Measurements from ENCODE around the gene ZNF236. TPM values are rescaled to one million over a fixed set of nuclear protein-coding genes. Genes with fewer than 3 reads are reported as not detected.

ZNF236 gene
- total RNA-seq, 2 donors from 2014 or later, result 8.3 to 29.0 TPM

- no peaks in the 10 kb centered on the region for H3K27me3 ChIP-seq (replicated peaks; ENCODE audit: insufficient read depth)
- no peak overlapping the region for H3K4me3 ChIP-seq
- no peaks in the 10 kb centered on the region for H3K4me1 ChIP-seq (replicated peaks)
- H3K9me3 ChIP-seq, result no peaks in the 10 kb centered on the region
- intact Hi-C loops (cut with DNase I), result loop anchor here (5.0 kb wide), 1 partner anchor 54 kb away; no protein-coding TSS in a partner anchor
- WGBS, result 90% methylated on average over 9 of the region's 9 CpGs
- DNase-seq (ENCODE audit: low spot score), result no peak
- H3K36me3 ChIP-seq, result peaks cover 0 to 4% of the 10 kb centered on the region in 2 donors
- TF ChIP-seq POLR2AphosphoS5 (IDR thresholded peaks at IDR 0.05) (no peak), POLR2A (IDR thresholded peaks at IDR 0.05) (no peak)
- TF ChIP-seq, protein P1, sequence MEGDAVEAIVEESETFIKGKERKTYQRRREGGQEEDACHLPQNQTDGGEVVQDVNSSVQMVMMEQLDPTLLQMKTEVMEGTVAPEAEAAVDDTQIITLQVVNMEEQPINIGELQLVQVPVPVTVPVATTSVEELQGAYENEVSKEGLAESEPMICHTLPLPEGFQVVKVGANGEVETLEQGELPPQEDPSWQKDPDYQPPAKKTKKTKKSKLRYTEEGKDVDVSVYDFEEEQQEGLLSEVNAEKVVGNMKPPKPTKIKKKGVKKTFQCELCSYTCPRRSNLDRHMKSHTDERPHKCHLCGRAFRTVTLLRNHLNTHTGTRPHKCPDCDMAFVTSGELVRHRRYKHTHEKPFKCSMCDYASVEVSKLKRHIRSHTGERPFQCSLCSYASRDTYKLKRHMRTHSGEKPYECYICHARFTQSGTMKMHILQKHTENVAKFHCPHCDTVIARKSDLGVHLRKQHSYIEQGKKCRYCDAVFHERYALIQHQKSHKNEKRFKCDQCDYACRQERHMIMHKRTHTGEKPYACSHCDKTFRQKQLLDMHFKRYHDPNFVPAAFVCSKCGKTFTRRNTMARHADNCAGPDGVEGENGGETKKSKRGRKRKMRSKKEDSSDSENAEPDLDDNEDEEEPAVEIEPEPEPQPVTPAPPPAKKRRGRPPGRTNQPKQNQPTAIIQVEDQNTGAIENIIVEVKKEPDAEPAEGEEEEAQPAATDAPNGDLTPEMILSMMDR (IDR thresholded peaks at IDR 0.05), result no peak
- H3K27ac ChIP-seq, result no peak overlapping the region
These were observed 106.0 kb downstream of the ZNF236 start for GRCh38 chr18:76928179-76928868.

DNA sequence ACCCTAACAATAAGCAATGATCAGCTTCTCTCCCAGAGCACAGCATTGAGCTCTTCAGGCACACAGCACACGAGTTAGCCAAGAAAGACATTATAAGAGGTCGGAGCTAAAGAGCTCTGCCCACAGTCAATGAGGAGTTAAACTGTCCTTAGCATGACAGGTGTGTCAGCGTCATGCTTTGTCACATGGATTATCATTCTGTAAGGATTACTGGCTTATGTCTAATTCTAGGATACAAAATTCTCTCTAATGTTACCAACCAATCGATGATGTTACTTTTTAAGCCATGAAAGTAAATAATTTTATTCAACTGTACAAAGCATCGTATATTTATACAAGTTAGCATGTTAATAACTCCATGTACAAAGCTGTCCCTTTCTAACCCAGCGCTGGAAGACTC lies 108.8 kb downstream of the ZNF236 start:
- no peak for DNase-seq (ENCODE audit: low spot score)
- peaks cover 0 to 4% of the 10 kb centered on the region in 2 donors for H3K36me3 ChIP-seq
- H3K4me1 ChIP-seq (replicated peaks), result no peaks in the 10 kb centered on the region
- no peak overlapping the region for H3K4me3 ChIP-seq
- intact Hi-C loops (cut with DNase I), result no loop called here
- no peak overlapping the region for H3K27ac ChIP-seq
- H3K27me3 ChIP-seq (replicated peaks; ENCODE audit: insufficient read depth), result no peaks in the 10 kb centered on the region
- TF ChIP-seq, protein P1 (IDR thresholded peaks at IDR 0.05), result no peak
- TF ChIP-seq POLR2AphosphoS5 (IDR thresholded peaks at IDR 0.05) (no peak), POLR2A (IDR thresholded peaks at IDR 0.05) (no peak)
- WGBS, result 87% methylated on average over 6 of the region's 6 CpGs
- no peaks in the 10 kb centered on the region for H3K9me3 ChIP-seq

- no peaks in the 10 kb centered on the region for H3K27me3 ChIP-seq (replicated peaks; ENCODE audit: insufficient read depth)
- H3K4me3 ChIP-seq, result no peak overlapping the region
- intact Hi-C loops (cut with DNase I), result no loop called here
- H3K27ac ChIP-seq, result no peak overlapping the region
- DNase-seq (ENCODE audit: low spot score), result no peak
- H3K9me3 ChIP-seq, result no peaks in the 10 kb centered on the region
- TF ChIP-seq POLR2AphosphoS5 (IDR thresholded peaks at IDR 0.05) (no peak), POLR2A (IDR thresholded peaks at IDR 0.05) (no peak)
- TF ChIP-seq, protein P1 (IDR thresholded peaks at IDR 0.05), result no peak
- peaks cover 0 to 4% of the 10 kb centered on the region in 2 donors for H3K36me3 ChIP-seq
- H3K4me1 ChIP-seq (replicated peaks), result no peaks in the 10 kb centered on the region
- 77% methylated on average over 11 of the region's 11 CpGs for WGBS
These were observed 109.9 kb downstream of the ZNF236 start for GRCh38 chr18:76932026-76932819.

DNA sequence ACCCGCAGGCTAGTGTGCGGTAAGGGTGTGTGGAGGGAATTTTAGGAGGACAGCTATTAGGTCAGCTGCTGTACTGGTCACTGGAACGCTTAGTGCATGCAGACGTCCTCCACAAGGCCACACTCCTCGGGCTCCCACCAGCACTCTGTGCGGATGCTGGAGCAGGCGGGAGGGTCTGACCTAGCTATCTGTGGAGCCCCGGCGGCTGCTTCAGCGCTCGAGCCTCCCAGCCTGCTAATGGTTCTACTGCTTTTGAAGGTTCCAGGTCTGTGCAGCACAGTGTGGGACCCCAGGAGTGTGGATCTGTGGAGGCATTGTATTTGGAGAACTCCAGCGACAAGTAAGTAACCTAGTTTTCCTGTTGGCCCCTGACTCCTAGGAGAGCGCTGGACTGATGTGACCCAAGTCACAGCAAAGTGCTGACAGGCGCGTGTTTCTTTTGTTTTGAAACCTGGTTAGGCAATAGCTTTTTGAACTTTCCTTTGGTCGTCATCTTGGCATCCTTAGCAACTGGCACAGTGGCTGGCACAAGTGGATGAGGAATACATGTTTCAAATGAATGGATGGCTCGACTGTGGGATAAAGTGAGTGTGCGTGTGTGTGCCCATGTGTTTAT lies 113.5 kb downstream of the ZNF236 start:
- intact Hi-C loops (cut with DNase I), result no loop called here
- no peak for DNase-seq (ENCODE audit: low spot score)
- no peak overlapping the region for H3K27ac ChIP-seq
- H3K4me1 ChIP-seq (replicated peaks), result no peaks in the 10 kb centered on the region
- H3K27me3 ChIP-seq (replicated peaks; ENCODE audit: insufficient read depth), result no peaks in the 10 kb centered on the region
- H3K4me3 ChIP-seq, result no peak overlapping the region
- no peaks in the 10 kb centered on the region for H3K9me3 ChIP-seq
- peaks cover 3 to 6% of the 10 kb centered on the region in 2 donors for H3K36me3 ChIP-seq
- 90% methylated on average over 18 of the region's 18 CpGs for WGBS
- TF ChIP-seq POLR2A (IDR thresholded peaks at IDR 0.05), result no peak
- TF ChIP-seq, protein P1 (IDR thresholded peaks at IDR 0.05), result no peak
- TF ChIP-seq POLR2AphosphoS5 (IDR thresholded peaks at IDR 0.05), result no peak
